HepG2 (cell line): ENCODE data around the gene PRKCSH.

Source experiments
- BHLHE40 ChIP-seq: IDR thresholded peaks from 2 replicates; pipeline ENCODE4 v1.6.1; 2011; ENCODE audit warnings: low read length, improper control_type of control experiment
- IRX3 ChIP-seq: sonication (generic); formaldehyde crosslinking; IDR thresholded peaks from 2 replicates; pipeline ENCODE4 v1.8.1; 2023; ENCODE audit warnings: mild to moderate bottlenecking, low read depth, missing genetic modification reagents, borderline replicate concordance
- MXI1 ChIP-seq: IDR thresholded peaks from 3 replicates; pipeline ENCODE4 v1.6.1; 2012; ENCODE audit warnings: low read depth, low read length, inconsistent platforms, borderline replicate concordance
- POLR2A ChIP-seq, 2 experiments: IDR thresholded peaks; 2 replicates each; pipeline ENCODE4 v1.6.1; 2011; ENCODE audit warnings: low read depth in 2 of 2, low read length in 2 of 2, mild to moderate bottlenecking in 1 of 2, moderate library complexity in 1 of 2; ENCODE audit not compliant: insufficient read depth in 1 of 2
- RORA ChIP-seq: sonication (generic); formaldehyde crosslinking; IDR thresholded peaks from 2 replicates; pipeline ENCODE4 v1.5.0; 2020; ENCODE audit warnings: mild to moderate bottlenecking, missing genetic modification reagents, moderate library complexity
- ZNF160 ChIP-seq: sonication (generic); formaldehyde crosslinking; IDR thresholded peaks from 2 replicates; pipeline ENCODE4 v1.8.0; 2022; ENCODE audit warnings: mild to moderate bottlenecking, inconsistent platforms, missing genetic modification reagents
- ZNF274 ChIP-seq: sonication (generic); formaldehyde crosslinking; IDR thresholded peaks from 2 replicates; pipeline ENCODE4 v1.5.1; 2020; ENCODE audit warnings: mild to moderate bottlenecking, missing genetic modification reagents
- TF ChIP-seq, protein P1 (sequence below): sonication (generic); formaldehyde crosslinking; IDR thresholded peaks from 2 replicates; pipeline ENCODE4 v1.4.0; 2020; ENCODE audit warnings: missing genetic modification reagents, borderline replicate concordance

DNA sequence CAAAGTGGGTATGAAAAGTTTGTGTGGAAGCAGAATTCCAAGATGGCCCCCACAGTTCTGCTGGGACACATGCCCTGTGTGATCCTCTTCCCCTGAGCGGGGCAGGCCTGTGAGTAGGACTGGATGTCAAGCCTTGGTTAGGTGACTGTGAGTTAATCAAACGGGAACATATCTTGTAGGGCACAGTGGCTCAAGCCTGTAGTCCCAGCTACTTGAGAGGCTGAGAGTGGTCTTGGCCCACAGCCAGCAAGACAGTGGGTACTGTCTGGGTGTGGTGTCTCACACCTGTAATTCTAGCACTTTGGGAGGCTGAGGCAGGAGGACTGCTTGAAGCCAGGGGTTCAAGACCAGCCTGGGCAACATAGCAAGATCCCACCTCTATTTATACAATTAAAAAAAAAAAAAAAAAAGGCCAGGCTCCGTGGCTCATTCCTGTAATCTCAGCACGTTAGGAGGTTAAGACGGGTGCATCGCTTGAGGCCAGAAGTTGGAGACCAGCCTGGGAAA, 63.8 kb downstream of the PRKCSH start:
- TF ChIP-seq, protein P1, sequence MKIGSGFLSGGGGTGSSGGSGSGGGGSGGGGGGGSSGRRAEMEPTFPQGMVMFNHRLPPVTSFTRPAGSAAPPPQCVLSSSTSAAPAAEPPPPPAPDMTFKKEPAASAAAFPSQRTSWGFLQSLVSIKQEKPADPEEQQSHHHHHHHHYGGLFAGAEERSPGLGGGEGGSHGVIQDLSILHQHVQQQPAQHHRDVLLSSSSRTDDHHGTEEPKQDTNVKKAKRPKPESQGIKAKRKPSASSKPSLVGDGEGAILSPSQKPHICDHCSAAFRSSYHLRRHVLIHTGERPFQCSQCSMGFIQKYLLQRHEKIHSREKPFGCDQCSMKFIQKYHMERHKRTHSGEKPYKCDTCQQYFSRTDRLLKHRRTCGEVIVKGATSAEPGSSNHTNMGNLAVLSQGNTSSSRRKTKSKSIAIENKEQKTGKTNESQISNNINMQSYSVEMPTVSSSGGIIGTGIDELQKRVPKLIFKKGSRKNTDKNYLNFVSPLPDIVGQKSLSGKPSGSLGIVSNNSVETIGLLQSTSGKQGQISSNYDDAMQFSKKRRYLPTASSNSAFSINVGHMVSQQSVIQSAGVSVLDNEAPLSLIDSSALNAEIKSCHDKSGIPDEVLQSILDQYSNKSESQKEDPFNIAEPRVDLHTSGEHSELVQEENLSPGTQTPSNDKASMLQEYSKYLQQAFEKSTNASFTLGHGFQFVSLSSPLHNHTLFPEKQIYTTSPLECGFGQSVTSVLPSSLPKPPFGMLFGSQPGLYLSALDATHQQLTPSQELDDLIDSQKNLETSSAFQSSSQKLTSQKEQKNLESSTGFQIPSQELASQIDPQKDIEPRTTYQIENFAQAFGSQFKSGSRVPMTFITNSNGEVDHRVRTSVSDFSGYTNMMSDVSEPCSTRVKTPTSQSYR (CRISPR knock-in tag) = no peak
- TF ChIP-seq ZNF274 (CRISPR knock-in tag) = no peak
- no peak for TF ChIP-seq ZNF160
- TF ChIP-seq IRX3 = no peak
- TF ChIP-seq POLR2A (IDR thresholded peaks at IDR 0.05; ENCODE audit: insufficient read depth in 1 of 2, low read depth in 2 of 2, low read length in 2 of 2) = no peak
- TF ChIP-seq RORA (CRISPR knock-in tag) = no peak
- no peak for TF ChIP-seq BHLHE40
- no peak for TF ChIP-seq MXI1
